Spleen (tissue), 7 donors: Measurements from ENCODE around the gene SPRR5.

Experiments
- POLR2A ChIP-seq, 3 donors: fragments of 450-650 bp; IDR thresholded peaks; one replicate each; pipeline ENCODE4 v1.5.1; 2017; ENCODE audit warnings: antibody characterized with exemption in 3 of 3, mild to moderate bottlenecking in 1 of 3
- POLR2AphosphoS5 ChIP-seq, 3 donors: sonication (generic); formaldehyde crosslinking; IDR thresholded peaks; one replicate each; pipeline ENCODE4 v1.5.1; 2017; ENCODE audit warnings: antibody characterized with exemption in 3 of 3
- TF ChIP-seq, protein P1 (sequence below), 11 experiments: fragments of 200-600 bp in 7 of 11; fragments of 450-650 bp in 4 of 11; sonication (generic) in 4 of 11; IDR thresholded peaks in 8 of 11; conservative IDR thresholded peaks in 3 of 11; 1 replicate in 7 of 11; 2 replicates in 4 of 11; pipeline versions ENCODE4 v1.4.0 to v1.8.0; 2016 to 2021; ENCODE audit warnings: antibody characterized with exemption in 11 of 11, inconsistent platforms in 4 of 11, mild to moderate bottlenecking in 1 of 11
- donor health status: DM: no; HTN: no; CAD: no; lungs with moderate emphysema.
- donor health status: DM: no; HTN: no; CAD: no.
- donor health status: DM: no; HTN: no; CAD: no.

GRCh38 chr1:152961226-152961891 is 14.4 kb downstream of the SPRR5 start:
- TF ChIP-seq, protein P1, sequence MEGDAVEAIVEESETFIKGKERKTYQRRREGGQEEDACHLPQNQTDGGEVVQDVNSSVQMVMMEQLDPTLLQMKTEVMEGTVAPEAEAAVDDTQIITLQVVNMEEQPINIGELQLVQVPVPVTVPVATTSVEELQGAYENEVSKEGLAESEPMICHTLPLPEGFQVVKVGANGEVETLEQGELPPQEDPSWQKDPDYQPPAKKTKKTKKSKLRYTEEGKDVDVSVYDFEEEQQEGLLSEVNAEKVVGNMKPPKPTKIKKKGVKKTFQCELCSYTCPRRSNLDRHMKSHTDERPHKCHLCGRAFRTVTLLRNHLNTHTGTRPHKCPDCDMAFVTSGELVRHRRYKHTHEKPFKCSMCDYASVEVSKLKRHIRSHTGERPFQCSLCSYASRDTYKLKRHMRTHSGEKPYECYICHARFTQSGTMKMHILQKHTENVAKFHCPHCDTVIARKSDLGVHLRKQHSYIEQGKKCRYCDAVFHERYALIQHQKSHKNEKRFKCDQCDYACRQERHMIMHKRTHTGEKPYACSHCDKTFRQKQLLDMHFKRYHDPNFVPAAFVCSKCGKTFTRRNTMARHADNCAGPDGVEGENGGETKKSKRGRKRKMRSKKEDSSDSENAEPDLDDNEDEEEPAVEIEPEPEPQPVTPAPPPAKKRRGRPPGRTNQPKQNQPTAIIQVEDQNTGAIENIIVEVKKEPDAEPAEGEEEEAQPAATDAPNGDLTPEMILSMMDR (IDR thresholded peaks at IDR 0.05 in 8 of 11, conservative IDR thresholded peaks at IDR 0.05 in 3 of 11) = no peak
- TF ChIP-seq POLR2AphosphoS5 (IDR thresholded peaks at IDR 0.05) = no peak
- TF ChIP-seq POLR2A (IDR thresholded peaks at IDR 0.05) = no peak
